H1 (cell line): ENCODE measurements around the gene CACNA1E. TPM values are rescaled to one million over a fixed set of nuclear protein-coding genes. Genes with fewer than 3 reads are reported as not detected.

Experiments used
- CTCF ChIA-PET: fragments of 300-600 bp; sonication (Branson Sonifier 250); formaldehyde crosslinking; loops from one replicate; lab custom pipeline; 2021; ENCODE audit not compliant: partially characterized antibody; lab: Charles Lee
- POLR2A ChIA-PET: fragments of 300-600 bp; sonication (Branson Sonifier 250); formaldehyde crosslinking; loops from one replicate; lab custom pipeline; 2021; ENCODE audit warnings: inconsistent platforms; ENCODE audit not compliant: partially characterized antibody; lab: Charles Lee
- DNase-seq, 2 experiments: peaks; one replicate each; pipeline versions ENCODE4 v3.0.0 to v3.0.0-alpha.2; 2010 to 2022; ENCODE audit warnings: low spot score in 2 of 2, low read depth in 1 of 2, mixed read lengths in 1 of 2
- FAIRE-seq: peaks from 2 replicates; lab custom pipeline; 2011; peaks lifted over from hg19 to GRCh38; lab: Jason Lieb, UNC
- H2AFZ ChIP-seq: 2 replicates; pipeline ENCODE4 v1.8.1; 2012; ENCODE audit warnings: low read length, inconsistent platforms
- H2AK5ac ChIP-seq: 2 replicates; pipeline ENCODE4 v1.6.1; 2013; ENCODE audit warnings: low read depth, low read length
- H2BK120ac ChIP-seq: replicated peaks from 2 replicates; pipeline ENCODE3; 2013; ENCODE audit warnings: low read depth, low read length, inconsistent platforms
- H2BK12ac ChIP-seq: 2 replicates; pipeline ENCODE4 v1.6.1; 2013; ENCODE audit warnings: low read depth, low read length
- H2BK15ac ChIP-seq: 2 replicates; pipeline ENCODE4 v1.6.1; 2013; ENCODE audit warnings: low read length
- H2BK20ac ChIP-seq: 2 replicates; pipeline ENCODE4 v1.6.1; 2013; ENCODE audit warnings: low read length
- H2BK5ac ChIP-seq: 2 replicates; pipeline ENCODE4 v1.6.1; 2013; ENCODE audit warnings: low read depth, low read length
- H3K14ac ChIP-seq: 2 replicates; pipeline ENCODE4 v1.6.1; 2013; ENCODE audit warnings: inconsistent platforms; ENCODE audit not compliant: insufficient read length
- H3K18ac ChIP-seq: 2 replicates; pipeline ENCODE4 v1.6.1; 2013; ENCODE audit warnings: low read length; ENCODE audit errors: extremely low read depth
- H3K23ac ChIP-seq: 2 replicates; pipeline ENCODE4 v1.6.1; 2013; ENCODE audit warnings: inconsistent platforms; ENCODE audit not compliant: insufficient read length
- H3K23me2 ChIP-seq: 2 replicates; pipeline ENCODE4 v1.6.1; 2013; ENCODE audit warnings: low read depth, low read length
- H3K27ac ChIP-seq: 2 replicates; pipeline ENCODE4 v1.6.1; 2011; ENCODE audit warnings: low read depth, low read length, inconsistent platforms
- H3K27me3 ChIP-seq, 4 experiments: replicated peaks in 1 of 4; 1 replicate in 1 of 4; 2 replicates in 3 of 4; pipeline versions ENCODE4 v1.6.1 to v1.8.1; 2011 to 2013; ENCODE audit warnings: low read length in 3 of 4, mild to moderate bottlenecking in 3 of 4, inconsistent platforms in 2 of 4, mixed read lengths in 2 of 4, moderate library complexity in 1 of 4; ENCODE audit not compliant: control insufficient read depth in 3 of 4, insufficient read depth in 3 of 4; ENCODE audit errors: extremely low read depth in 1 of 4
- H3K36me3 ChIP-seq, 4 experiments: 2 replicates each; pipeline versions ENCODE4 v1.6.1 to v1.8.1; 2011 to 2013; ENCODE audit warnings: mild to moderate bottlenecking in 4 of 4, low read length in 3 of 4, moderate library complexity in 2 of 4, control low read depth in 1 of 4, inconsistent platforms in 1 of 4; ENCODE audit not compliant: insufficient read depth in 4 of 4, control insufficient read depth in 2 of 4
- H3K4ac ChIP-seq: replicated peaks from 2 replicates; pipeline ENCODE3; 2013; ENCODE audit warnings: low read length, low read depth, mixed read lengths, inconsistent platforms; ENCODE audit not compliant: insufficient read length
- H3K4me1 ChIP-seq, 4 experiments: replicated peaks in 1 of 4; 1 replicate in 1 of 4; 2 replicates in 3 of 4; pipeline versions ENCODE4 v1.6.1 to v1.8.1; 2011 to 2013; ENCODE audit warnings: low read length in 3 of 4, inconsistent platforms in 2 of 4, mixed read lengths in 1 of 4; ENCODE audit not compliant: insufficient read depth in 4 of 4, control insufficient read depth in 3 of 4
- H3K4me2 ChIP-seq, 2 experiments: 2 replicates each; pipeline versions ENCODE4 v1.6.1 to v1.8.1; 2011 to 2013; ENCODE audit warnings: low read depth in 2 of 2, low read length in 2 of 2, control low read depth in 1 of 2, inconsistent platforms in 1 of 2, mild to moderate bottlenecking in 1 of 2; ENCODE audit not compliant: insufficient read depth in 1 of 2
- H3K4me3 ChIP-seq, 4 experiments: fragments of 200-600, 300-600 bp in 1 of 4; sonication (generic), shearing (Covaris generic), sonication (Bioruptor Twin) in 1 of 4; 2 replicates each; pipeline versions ENCODE4 v1.5.1 to v1.8.1; 2011 to 2016; ENCODE audit warnings: low read length in 4 of 4, low read depth in 3 of 4, control low read depth in 2 of 4, inconsistent platforms in 2 of 4, mild to moderate bottlenecking in 2 of 4, mixed read lengths in 1 of 4, moderate library complexity in 1 of 4; ENCODE audit not compliant: insufficient read depth in 2 of 4; ENCODE audit errors: extremely low read depth in 1 of 4
- H3K56ac ChIP-seq: replicated peaks from 2 replicates; pipeline ENCODE3; 2013; ENCODE audit warnings: low read depth, mild to moderate bottlenecking, mixed read lengths, low read length, inconsistent platforms; ENCODE audit not compliant: insufficient read length
- H3K79me1 ChIP-seq: 2 replicates; pipeline ENCODE4 v1.6.1; 2013; ENCODE audit warnings: low read depth, low read length, control low read depth
- H3K79me2 ChIP-seq, 2 experiments: 2 replicates each; pipeline versions ENCODE4 v1.6.1 to v1.8.1; 2012 to 2013; ENCODE audit warnings: low read length in 2 of 2, mild to moderate bottlenecking in 2 of 2, inconsistent platforms in 1 of 2; ENCODE audit not compliant: insufficient read depth in 2 of 2, control insufficient read depth in 1 of 2
- H3K9ac ChIP-seq, 4 experiments: replicated peaks in 1 of 4; 1 replicate in 1 of 4; 2 replicates in 3 of 4; pipeline versions ENCODE4 v1.6.1 to v1.8.1; 2011 to 2013; ENCODE audit warnings: low read depth in 3 of 4, low read length in 3 of 4, control low read depth in 2 of 4, mild to moderate bottlenecking in 2 of 4, moderate library complexity in 2 of 4, inconsistent platforms in 1 of 4; ENCODE audit errors: extremely low read depth in 1 of 4
- H3K9me3 ChIP-seq, 2 experiments: 2 replicates each; pipeline versions ENCODE4 v1.6.1 to v1.8.1; 2012 to 2013; ENCODE audit warnings: mild to moderate bottlenecking in 2 of 2, moderate library complexity in 2 of 2, control low read depth in 1 of 2, inconsistent platforms in 1 of 2, low read depth in 1 of 2, low read length in 1 of 2, mixed read lengths in 1 of 2; ENCODE audit not compliant: insufficient read depth in 2 of 2
- H4K20me1 ChIP-seq, 2 experiments: replicated peaks in 1 of 2; 2 replicates each; pipeline versions ENCODE3 to v1.8.1; 2011 to 2013; ENCODE audit warnings: inconsistent platforms in 2 of 2, low read length in 2 of 2, mild to moderate bottlenecking in 1 of 2; ENCODE audit not compliant: insufficient read depth in 2 of 2, control insufficient read depth in 1 of 2
- H4K5ac ChIP-seq: 2 replicates; pipeline ENCODE4 v1.6.1; 2013; ENCODE audit warnings: low read length, low read depth, mixed read lengths, inconsistent platforms; ENCODE audit not compliant: insufficient read length
- H4K8ac ChIP-seq: 2 replicates; pipeline ENCODE4 v1.8.0; 2013; ENCODE audit warnings: mild to moderate bottlenecking, moderate library complexity, low read length, inconsistent platforms; ENCODE audit not compliant: insufficient read depth; ENCODE audit errors: extremely low read depth
- H4K91ac ChIP-seq: replicated peaks from 2 replicates; pipeline ENCODE3; 2013; ENCODE audit warnings: low read length, mixed read lengths, inconsistent platforms; ENCODE audit not compliant: insufficient read length
- CTBP2 ChIP-seq: IDR thresholded peaks from 2 replicates; pipeline ENCODE4 v1.7.0; 2011; ENCODE audit warnings: borderline replicate concordance, mild to moderate bottlenecking, moderate library complexity, mixed read lengths, low read length; ENCODE audit not compliant: insufficient read depth, insufficient read length
- JUND ChIP-seq: IDR thresholded peaks from 2 replicates; pipeline ENCODE4 v1.6.1; 2011; ENCODE audit warnings: mild to moderate bottlenecking, improper control_type of control experiment, low read length
- KDM4A ChIP-seq: IDR thresholded peaks from one replicate; pipeline ENCODE4 v1.7.1; 2012; ENCODE audit warnings: low read depth, mild to moderate bottlenecking, moderate library complexity, low read length, inconsistent platforms; ENCODE audit not compliant: severe bottlenecking
- NANOG ChIP-seq: IDR thresholded peaks from 2 replicates; pipeline ENCODE4 v1.6.1; 2011; ENCODE audit warnings: low read length, low read depth, mild to moderate bottlenecking, inconsistent platforms; ENCODE audit not compliant: insufficient read depth, poor library complexity, severe bottlenecking
- RAD21 ChIP-seq, 2 experiments: IDR thresholded peaks in 1 of 2; conservative IDR thresholded peaks in 1 of 2; 2 replicates each; pipeline ENCODE4 v1.6.1; 2011; ENCODE audit warnings: low read depth in 2 of 2, low read length in 2 of 2, improper control_type of control experiment in 1 of 2, inconsistent platforms in 1 of 2, mild to moderate bottlenecking in 1 of 2, moderate library complexity in 1 of 2
- SRF ChIP-seq: IDR thresholded peaks from 2 replicates; pipeline ENCODE4 v1.6.1; 2011; ENCODE audit warnings: mild to moderate bottlenecking, low read depth, low read length, moderate library complexity
- WGBS, 2 experiments: shearing (Covaris generic) in 1 of 2; methylation state at CpG; one replicate each; pipeline versions ENCODE4 v1.1.6 to v1.1.7; 2013 to 2015; ENCODE audit warnings: low lambda C conversion rate in 2 of 2, mixed read lengths in 2 of 2, inconsistent platforms in 1 of 2, low coverage in 1 of 2, missing lambda C conversion rate in 1 of 2; ENCODE audit not compliant: insufficient replicate concordance in 2 of 2, insufficient coverage in 1 of 2, insufficient read length in 1 of 2; ENCODE audit errors: extremely low coverage in 1 of 2, missing lambda C conversion rate in 1 of 2; 5-methylcytosine and 5-hydroxymethylcytosine counted together
- polyA plus RNA-seq, 7 experiments: library from polyadenylated mRNA; depleted of rRNA in 3 of 7; stranded (reverse) in 5 of 7; unstranded in 2 of 7; fragments of >200 nt in 5 of 7; fragments of 200-250 nt in 2 of 7; gene quantifications; 1 replicate in 5 of 7; 2 replicates in 1 of 7; 4 replicates in 1 of 7; pipeline versions ENCODE4 v1.2.1 to v1.2.3, GENCODE V29; 2011 to 2013; ENCODE audit warnings: missing spikeins in 2 of 7, mixed read lengths in 2 of 7
- total RNA-seq: library from RNA; stranded (reverse); fragmentation: NEBNext Ultra II Directional; extraction: Animal tissue kit (Norgen Biotek cat#: 25700); gene quantifications from 2 replicates; pipeline ENCODE4 v1.2.1, GENCODE V29; 2021
- TF ChIP-seq, protein P1 (sequence below), 3 experiments: IDR thresholded peaks; 1 replicate in 2 of 3; 2 replicates in 1 of 3; pipeline versions ENCODE4 v1.5.1 to v1.6.1; 2011; ENCODE audit warnings: low read length in 3 of 3, mild to moderate bottlenecking in 3 of 3, inconsistent platforms in 2 of 3, low read depth in 1 of 3, moderate library complexity in 1 of 3; ENCODE audit not compliant: insufficient read depth in 1 of 3; ENCODE audit errors: control extremely low read depth in 1 of 3

CACNA1E gene
- total and polyA plus RNA-seq, 2 of the 8 experiments (the other 6 are each of a cell fraction or from before 2014, with no cell fraction given) = 0.98 to 1.3 TPM

- no peak overlapping the region for H3K18ac ChIP-seq
- no peaks in the 10 kb centered on the region for H3K36me3 ChIP-seq
- no peak overlapping the region for H2BK12ac ChIP-seq
- H2BK15ac ChIP-seq = no peak overlapping the region
- no peak overlapping the region for H2AFZ ChIP-seq
- H3K14ac ChIP-seq = no peak overlapping the region
- H2BK5ac ChIP-seq = no peak overlapping the region
- H2BK120ac ChIP-seq = no peak overlapping the region
- H4K91ac ChIP-seq = no peak overlapping the region
- H4K5ac ChIP-seq = no peak overlapping the region
- H2AK5ac ChIP-seq = no peak overlapping the region
- ChIA-PET POLR2A (no interaction called here), CTCF (interaction anchor here (0.6 to 6.0 kb wide), 42 partner anchors 9 to 467 kb away, joined by 3 to 66 read pairs (median 4); partner anchors contain the start of gene CACNA1E)
- DNase-seq (peak in 1 of 2 experiments; percentile 52), FAIRE-seq (peak; percentile 77)
- H3K4me3 ChIP-seq = no peak overlapping the region
- WGBS, 2 experiments = 58% methylated on average over 6 of the region's 6 CpGs; no CpG with 5 or more reads in 1 of the 2 experiments
- H3K56ac ChIP-seq = no peak overlapping the region
- H3K23ac ChIP-seq = no peak overlapping the region
- H2BK20ac ChIP-seq = no peak overlapping the region
- H3K23me2 ChIP-seq = no peaks in the 10 kb centered on the region
- H3K9me3 ChIP-seq = no peaks in the 10 kb centered on the region
- TF ChIP-seq KDM4A = no peak
- TF ChIP-seq, protein P1, sequence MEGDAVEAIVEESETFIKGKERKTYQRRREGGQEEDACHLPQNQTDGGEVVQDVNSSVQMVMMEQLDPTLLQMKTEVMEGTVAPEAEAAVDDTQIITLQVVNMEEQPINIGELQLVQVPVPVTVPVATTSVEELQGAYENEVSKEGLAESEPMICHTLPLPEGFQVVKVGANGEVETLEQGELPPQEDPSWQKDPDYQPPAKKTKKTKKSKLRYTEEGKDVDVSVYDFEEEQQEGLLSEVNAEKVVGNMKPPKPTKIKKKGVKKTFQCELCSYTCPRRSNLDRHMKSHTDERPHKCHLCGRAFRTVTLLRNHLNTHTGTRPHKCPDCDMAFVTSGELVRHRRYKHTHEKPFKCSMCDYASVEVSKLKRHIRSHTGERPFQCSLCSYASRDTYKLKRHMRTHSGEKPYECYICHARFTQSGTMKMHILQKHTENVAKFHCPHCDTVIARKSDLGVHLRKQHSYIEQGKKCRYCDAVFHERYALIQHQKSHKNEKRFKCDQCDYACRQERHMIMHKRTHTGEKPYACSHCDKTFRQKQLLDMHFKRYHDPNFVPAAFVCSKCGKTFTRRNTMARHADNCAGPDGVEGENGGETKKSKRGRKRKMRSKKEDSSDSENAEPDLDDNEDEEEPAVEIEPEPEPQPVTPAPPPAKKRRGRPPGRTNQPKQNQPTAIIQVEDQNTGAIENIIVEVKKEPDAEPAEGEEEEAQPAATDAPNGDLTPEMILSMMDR (IDR thresholded peaks at IDR 0.05; ENCODE audit: control extremely low read depth in 1 of 3, insufficient read depth in 1 of 3, low read depth in 1 of 3, low read length in 3 of 3) = peak in 2 of 3 experiments; percentile 67 to 73; a peak in 3 of 4 replicates
- no peak for TF ChIP-seq SRF
- TF ChIP-seq CTBP2 = no peak
- no peak for TF ChIP-seq JUND
- peak; percentile 82 to 87 for TF ChIP-seq RAD21 (IDR thresholded peaks at IDR 0.05 in 1 of 2, conservative IDR thresholded peaks at IDR 0.05 in 1 of 2; ENCODE audit: low read depth in 2 of 2, low read length in 2 of 2)
- no peak for TF ChIP-seq NANOG
- no peak overlapping the region for H3K4ac ChIP-seq
- peaks cover 0 to 5% (median 2%) of the 10 kb centered on the region in 4 experiments; a peak in 4 of 7 replicates for H3K4me1 ChIP-seq
- H3K27ac ChIP-seq = no peak overlapping the region
- no peak overlapping the region for H3K9ac ChIP-seq
- no peaks in the 10 kb centered on the region for H3K79me2 ChIP-seq
- H3K79me1 ChIP-seq = no peaks in the 10 kb centered on the region
- no peak overlapping the region for H3K4me2 ChIP-seq
- no peaks in the 10 kb centered on the region for H3K27me3 ChIP-seq
- no peaks in the 10 kb centered on the region for H4K20me1 ChIP-seq
- H4K8ac ChIP-seq = no peak overlapping the region
Measured at GRCh38 chr1:181676269-181676668, 193.0 kb downstream of the CACNA1E start.
